H1 (cell line): ENCODE data around the gene HOXD10. TPM values are rescaled to one million over a fixed set of nuclear protein-coding genes. Genes with fewer than 3 reads are reported as not detected.

Experiments used
- CBX8 ChIP-seq: fragments of 300-800, 300-1000 bp; sonication (generic); IDR thresholded peaks from 2 replicates; pipeline ENCODE4 v1.7.1; 2016; ENCODE audit warnings: low read depth, low read length, borderline replicate concordance
- EZH2 ChIP-seq: fragments of 200-600 bp; sonication (generic); IDR thresholded peaks from 2 replicates; pipeline ENCODE4 v1.7.1; 2012; ENCODE audit warnings: low read depth, mild to moderate bottlenecking, moderate library complexity, low read length, inconsistent platforms; ENCODE audit not compliant: severe bottlenecking
- JUND ChIP-seq: IDR thresholded peaks from 2 replicates; pipeline ENCODE4 v1.6.1; 2011; ENCODE audit warnings: mild to moderate bottlenecking, improper control_type of control experiment, low read length
- KDM1A ChIP-seq: fragments of 200-600, 300-600 bp; sonication (generic); IDR thresholded peaks from 2 replicates; pipeline ENCODE4 v1.7.1; 2016; ENCODE audit warnings: mild to moderate bottlenecking, low read length, borderline replicate concordance
- MAX ChIP-seq: IDR thresholded peaks from 2 replicates; pipeline ENCODE4 v1.6.1; 2012; ENCODE audit warnings: inconsistent platforms
- RFX5 ChIP-seq: IDR thresholded peaks from 2 replicates; pipeline ENCODE4 v1.6.1; 2011; ENCODE audit warnings: low read depth, low read length, improper control_type of control experiment, borderline replicate concordance
- RNF2 ChIP-seq: fragments of 200-900, 300-1000 bp; sonication (generic); IDR thresholded peaks from 2 replicates; pipeline ENCODE4 v1.7.1; 2016; ENCODE audit warnings: borderline replicate concordance, low read depth, mild to moderate bottlenecking, antibody characterized with exemption, low read length; ENCODE audit not compliant: poor library complexity, severe bottlenecking; ENCODE audit errors: missing control alignments
- SIX5 ChIP-seq: IDR thresholded peaks from 2 replicates; pipeline ENCODE4 v1.6.1; 2011; ENCODE audit warnings: mild to moderate bottlenecking, low read depth, low read length
- SRF ChIP-seq: IDR thresholded peaks from 2 replicates; pipeline ENCODE4 v1.6.1; 2011; ENCODE audit warnings: mild to moderate bottlenecking, low read depth, low read length, moderate library complexity
- TEAD4 ChIP-seq: IDR thresholded peaks from 2 replicates; pipeline ENCODE4 v1.6.1; 2012; ENCODE audit warnings: low read depth, low read length, inconsistent platforms, mixed read lengths
- polyA plus RNA-seq, 7 experiments: library from polyadenylated mRNA; depleted of rRNA in 3 of 7; stranded (reverse) in 5 of 7; unstranded in 2 of 7; fragments of >200 nt in 5 of 7; fragments of 200-250 nt in 2 of 7; gene quantifications; 1 replicate in 5 of 7; 2 replicates in 1 of 7; 4 replicates in 1 of 7; pipeline versions ENCODE4 v1.2.1 to v1.2.3, GENCODE V29; 2011 to 2013; ENCODE audit warnings: missing spikeins in 2 of 7, mixed read lengths in 2 of 7
- total RNA-seq: library from RNA; stranded (reverse); fragmentation: NEBNext Ultra II Directional; extraction: Animal tissue kit (Norgen Biotek cat#: 25700); gene quantifications from 2 replicates; pipeline ENCODE4 v1.2.1, GENCODE V29; 2021

The HOXD10 gene
- total and polyA plus RNA-seq, 2 of the 8 experiments (the other 6 are each of a cell fraction or from before 2014, with no cell fraction given): not detected

GRCh38 chr2:176096243-176096985 is 20.2 kb upstream of the HOXD10 start (continued):
- peak; percentile 79 for TF ChIP-seq RNF2
- no peak for TF ChIP-seq TEAD4
- TF ChIP-seq KDM1A: no peak
- no peak for TF ChIP-seq RFX5
- no peak for TF ChIP-seq MAX
- TF ChIP-seq CBX8: no peak
- no peak for TF ChIP-seq JUND
- TF ChIP-seq SRF: peak; percentile 42; the same call in 1 of the 2 replicates
- no peak for TF ChIP-seq EZH2
- TF ChIP-seq SIX5: no peak
